ENCODE results near the gene CALHM3.

CALHM3 gene

GRCh38 chr10:103499881-103500280 is 20.8 kb upstream of the CALHM3 start:
- TF ChIP-seq, protein P1, sequence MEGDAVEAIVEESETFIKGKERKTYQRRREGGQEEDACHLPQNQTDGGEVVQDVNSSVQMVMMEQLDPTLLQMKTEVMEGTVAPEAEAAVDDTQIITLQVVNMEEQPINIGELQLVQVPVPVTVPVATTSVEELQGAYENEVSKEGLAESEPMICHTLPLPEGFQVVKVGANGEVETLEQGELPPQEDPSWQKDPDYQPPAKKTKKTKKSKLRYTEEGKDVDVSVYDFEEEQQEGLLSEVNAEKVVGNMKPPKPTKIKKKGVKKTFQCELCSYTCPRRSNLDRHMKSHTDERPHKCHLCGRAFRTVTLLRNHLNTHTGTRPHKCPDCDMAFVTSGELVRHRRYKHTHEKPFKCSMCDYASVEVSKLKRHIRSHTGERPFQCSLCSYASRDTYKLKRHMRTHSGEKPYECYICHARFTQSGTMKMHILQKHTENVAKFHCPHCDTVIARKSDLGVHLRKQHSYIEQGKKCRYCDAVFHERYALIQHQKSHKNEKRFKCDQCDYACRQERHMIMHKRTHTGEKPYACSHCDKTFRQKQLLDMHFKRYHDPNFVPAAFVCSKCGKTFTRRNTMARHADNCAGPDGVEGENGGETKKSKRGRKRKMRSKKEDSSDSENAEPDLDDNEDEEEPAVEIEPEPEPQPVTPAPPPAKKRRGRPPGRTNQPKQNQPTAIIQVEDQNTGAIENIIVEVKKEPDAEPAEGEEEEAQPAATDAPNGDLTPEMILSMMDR (IDR thresholded peaks at IDR 0.05; ENCODE audit: borderline replicate concordance, extremely low read depth, low read length, poor library complexity, severe bottlenecking) = no peak
- TF ChIP-seq EZH2 (IDR thresholded peaks at IDR 0.05; ENCODE audit: borderline replicate concordance, low read depth, low read length, severe bottlenecking) = no peak

GRCh38 chr10:103498936-103499638 is 20.0 kb upstream of the CALHM3 start:
- H3K4me2 ChIP-seq (ENCODE audit: insufficient read depth, low read length) = no peak overlapping the region
- H2AFZ ChIP-seq (ENCODE audit: low read depth, low read length) = no peak overlapping the region
- no peak overlapping the region for H3K27ac ChIP-seq (ENCODE audit: low read length)
- no peak for TF ChIP-seq EZH2 (IDR thresholded peaks at IDR 0.05; ENCODE audit: borderline replicate concordance, low read depth, low read length, severe bottlenecking)
- TF ChIP-seq, protein P1 (IDR thresholded peaks at IDR 0.05; ENCODE audit: borderline replicate concordance, extremely low read depth, low read length, poor library complexity, severe bottlenecking) = no peak
- peaks cover 49% of the 10 kb centered on the region for H3K27me3 ChIP-seq (ENCODE audit: insufficient read depth, low read length, poor library complexity)
- peaks cover under 1% of the 10 kb centered on the region for H3K4me1 ChIP-seq (ENCODE audit: insufficient read depth, low read length)
- H4K20me1 ChIP-seq (ENCODE audit: insufficient read depth, low read length) = no peaks in the 10 kb centered on the region
- H3K4me3 ChIP-seq (ENCODE audit: low read depth in 1 of 2, low read length in 2 of 2) = no peak overlapping the region
- H3K9ac ChIP-seq (ENCODE audit: low read depth, low read length) = no peak overlapping the region
- no peaks in the 10 kb centered on the region for H3K79me2 ChIP-seq (ENCODE audit: insufficient read depth, low read length)
- ATAC-seq (ENCODE audit: insufficient read depth, low read depth) (no peak; the same call in 2 of the 3 replicates), DNase-seq (no peak)
- H3K9me3 ChIP-seq (ENCODE audit: insufficient read depth, low read length, severe bottlenecking) = no peaks in the 10 kb centered on the region
- H3K36me3 ChIP-seq (ENCODE audit: insufficient read depth, low read length) = no peaks in the 10 kb centered on the region

More at GRCh38 chr10:103499881-103500280, 20.8 kb upstream of the CALHM3 start:
- DNase-seq (no peak), ATAC-seq (ENCODE audit: insufficient read depth, low read depth) (no peak)
- H3K9me3 ChIP-seq (ENCODE audit: insufficient read depth, low read length, severe bottlenecking) = no peaks in the 10 kb centered on the region
- H3K4me2 ChIP-seq (ENCODE audit: insufficient read depth, low read length) = no peak overlapping the region
- H3K36me3 ChIP-seq (ENCODE audit: insufficient read depth, low read length) = no peaks in the 10 kb centered on the region
- H3K9ac ChIP-seq (ENCODE audit: low read depth, low read length) = no peak overlapping the region
- H4K20me1 ChIP-seq (ENCODE audit: insufficient read depth, low read length) = no peaks in the 10 kb centered on the region
- H3K4me3 ChIP-seq (ENCODE audit: low read depth in 1 of 2, low read length in 2 of 2) = no peak overlapping the region
- peaks cover 54% of the 10 kb centered on the region for H3K27me3 ChIP-seq (ENCODE audit: insufficient read depth, low read length, poor library complexity)
- peaks cover 9% of the 10 kb centered on the region for H3K4me1 ChIP-seq (ENCODE audit: insufficient read depth, low read length)
- H3K27ac ChIP-seq (ENCODE audit: low read length) = no peak overlapping the region
- no peaks in the 10 kb centered on the region for H3K79me2 ChIP-seq (ENCODE audit: insufficient read depth, low read length)
- H2AFZ ChIP-seq (ENCODE audit: low read depth, low read length) = no peak overlapping the region

DNA sequence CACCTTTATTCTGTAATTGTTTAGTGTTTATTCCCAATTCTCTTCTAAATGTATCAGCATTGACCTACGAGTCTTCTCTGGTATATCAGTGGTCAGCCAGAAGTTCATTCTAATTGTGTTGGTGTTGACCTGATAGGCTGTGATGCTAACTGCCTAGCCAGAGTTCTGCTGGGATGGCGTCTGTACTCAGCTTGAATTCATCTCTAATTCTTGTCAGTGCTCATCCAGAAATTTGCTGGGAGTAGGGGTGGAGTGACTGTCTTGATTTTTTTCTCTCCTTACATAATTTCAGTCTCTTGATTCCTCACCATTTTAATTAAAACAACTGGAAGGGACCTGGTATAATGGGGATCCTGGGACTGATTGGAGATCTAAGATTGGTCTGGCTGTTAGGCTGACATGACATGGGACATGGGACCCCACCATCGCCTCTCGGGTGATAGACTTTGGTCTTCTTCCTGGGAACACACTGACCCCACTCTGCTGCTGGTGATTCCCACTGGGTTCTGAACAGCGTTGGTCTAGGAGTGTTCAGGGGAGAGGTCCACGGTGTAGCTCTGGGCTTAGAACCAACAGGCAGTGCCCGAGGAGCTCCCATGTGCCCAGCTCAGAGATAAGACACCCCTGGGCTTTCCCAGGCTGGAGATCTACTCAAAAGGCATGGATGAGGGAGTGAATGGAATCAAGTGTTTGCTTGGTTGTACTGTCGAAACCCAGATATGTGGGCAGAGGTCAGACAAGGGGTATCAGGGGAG is 18.3 kb upstream of the CALHM3 start:
- Histone ChIP-seq H3K4me3 (ENCODE audit: low read depth in 1 of 2, low read length in 2 of 2) (no peak overlapping the region), H3K9ac (ENCODE audit: low read depth, low read length) (no peak overlapping the region), H3K27me3 (ENCODE audit: insufficient read depth, low read length, poor library complexity) (peaks cover 40% of the 10 kb centered on the region), H4K20me1 (ENCODE audit: insufficient read depth, low read length) (no peaks in the 10 kb centered on the region), H3K9me3 (ENCODE audit: insufficient read depth, low read length, severe bottlenecking) (no peaks in the 10 kb centered on the region), H3K4me1 (ENCODE audit: insufficient read depth, low read length) (no peaks in the 10 kb centered on the region), H3K27ac (ENCODE audit: low read length) (no peak overlapping the region), H3K36me3 (ENCODE audit: insufficient read depth, low read length) (no peaks in the 10 kb centered on the region), H2AFZ (ENCODE audit: low read depth, low read length) (no peak overlapping the region), H3K79me2 (ENCODE audit: insufficient read depth, low read length) (no peaks in the 10 kb centered on the region), H3K4me2 (ENCODE audit: insufficient read depth, low read length) (no peak overlapping the region)
- no peak for TF ChIP-seq EZH2 (IDR thresholded peaks at IDR 0.05; ENCODE audit: borderline replicate concordance, low read depth, low read length, severe bottlenecking)
- TF ChIP-seq, protein P1 (IDR thresholded peaks at IDR 0.05; ENCODE audit: borderline replicate concordance, extremely low read depth, low read length, poor library complexity, severe bottlenecking) = no peak
- ATAC-seq (ENCODE audit: insufficient read depth, low read depth) (no peak), DNase-seq (no peak)

Measured in DND-41 (cell line).